Activated naive CD8-positive, alpha-beta T cell (primary cell): Measurements from ENCODE around the gene AGMAT.

ENCODE experiments used
- H3K27ac Mint-ChIP-seq: one replicate; pipeline ENCODE4 v1.8.0; 2021; ENCODE audit warnings: mixed read lengths
- H3K27me3 Mint-ChIP-seq: one replicate; pipeline ENCODE4 v1.8.0; 2021; ENCODE audit warnings: mixed read lengths
- H3K36me3 Mint-ChIP-seq: one replicate; pipeline ENCODE4 v1.8.0; 2021; ENCODE audit warnings: mixed read lengths
- H3K4me1 Mint-ChIP-seq: one replicate; pipeline ENCODE4 v1.8.0; 2021; ENCODE audit warnings: low read depth, mixed read lengths
- H3K4me3 Mint-ChIP-seq: one replicate; pipeline ENCODE4 v1.8.0; 2021; ENCODE audit warnings: mild to moderate bottlenecking, mixed read lengths
- H3K9me3 Mint-ChIP-seq: one replicate; pipeline ENCODE4 v1.8.0; 2021; ENCODE audit warnings: low read depth, mixed read lengths

AGMAT gene

GRCh38 chr1:15525050-15526020, 59.5 kb downstream of the AGMAT start:
- Mint-ChIP-seq H3K36me3 (no peaks in the 10 kb centered on the region), H3K27ac (peak overlapping the region; percentile 98), H3K27me3 (no peaks in the 10 kb centered on the region), H3K4me3 (peak overlapping the region; percentile 95), H3K4me1 (peaks cover 51% of the 10 kb centered on the region), H3K9me3 (no peaks in the 10 kb centered on the region)

- Mint-ChIP-seq H3K27me3 (no peaks in the 10 kb centered on the region), H3K4me3 (peak overlapping the region; percentile 95), H3K9me3 (no peaks in the 10 kb centered on the region), H3K36me3 (no peaks in the 10 kb centered on the region), H3K27ac (peak overlapping the region; percentile 98), H3K4me1 (peaks cover 51% of the 10 kb centered on the region)
Measured at GRCh38 chr1:15524283-15525049, 60.4 kb downstream of the AGMAT start.

- no peaks in the 10 kb centered on the region for H3K36me3 Mint-ChIP-seq
- no peaks in the 10 kb centered on the region for H3K9me3 Mint-ChIP-seq
- H3K4me1 Mint-ChIP-seq: peaks cover 49% of the 10 kb centered on the region
- H3K4me3 Mint-ChIP-seq: peak within 1 kb of the TSS; percentile 95
- H3K27me3 Mint-ChIP-seq: no peaks in the 10 kb centered on the region
- H3K27ac Mint-ChIP-seq: peak within 1 kb of the TSS; percentile 98
Measured at GRCh38 chr1:15524021-15524282, 60.9 kb downstream of the AGMAT start, which contains the start of gene CASP9. CASP9 (minus strand) TSS chr1:15524215; CDS start chr1:15524200, 15 bp downstream.

DNA sequence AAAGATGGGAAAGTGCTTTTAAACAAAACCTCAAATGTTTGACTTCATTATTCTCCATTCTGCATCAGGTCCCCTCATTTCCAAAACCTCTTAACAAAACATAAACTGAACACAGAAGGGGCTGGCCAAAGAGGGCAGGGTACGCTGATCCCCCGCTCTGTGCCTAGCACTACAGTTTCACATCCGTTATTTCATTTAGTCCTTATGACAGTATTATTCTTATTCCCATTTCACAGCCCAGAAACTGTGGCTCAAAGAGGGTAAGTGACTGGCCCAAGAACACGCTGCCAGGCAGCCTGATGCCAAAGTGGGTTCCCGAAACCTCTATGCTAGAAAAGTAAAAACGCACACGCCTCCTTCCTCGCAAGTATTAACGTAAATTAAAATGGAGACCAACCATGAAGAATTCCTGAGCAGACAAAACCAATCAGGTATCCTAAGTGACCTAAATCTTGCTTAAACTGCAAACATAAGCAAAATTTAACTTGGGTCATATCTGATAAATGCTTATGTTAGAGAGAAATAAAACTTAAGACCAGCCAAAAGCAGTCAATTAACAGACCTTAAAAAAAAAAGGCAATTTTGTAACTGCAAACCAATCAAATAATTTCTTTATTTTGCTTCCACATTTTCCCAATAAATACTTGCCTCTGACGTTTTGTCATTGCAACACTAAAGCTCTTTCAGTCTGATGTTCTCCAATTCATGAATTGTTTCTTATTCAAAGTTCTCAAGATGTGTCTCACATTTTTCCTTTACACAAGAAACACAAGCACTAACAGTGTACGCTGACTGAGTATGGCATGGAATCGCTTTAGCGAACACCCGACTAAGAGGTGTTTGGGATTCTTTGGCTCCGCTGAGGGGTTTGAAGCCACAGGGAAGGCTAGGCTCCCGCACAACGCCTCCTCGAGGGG, 61.5 kb downstream of the AGMAT start:
- peaks cover 45% of the 10 kb centered on the region for H3K4me1 Mint-ChIP-seq
- no peaks in the 10 kb centered on the region for H3K9me3 Mint-ChIP-seq
- no peaks in the 10 kb centered on the region for H3K36me3 Mint-ChIP-seq
- H3K4me3 Mint-ChIP-seq: peak overlapping the region; percentile 95
- H3K27ac Mint-ChIP-seq: peak overlapping the region; percentile 81
- H3K27me3 Mint-ChIP-seq: no peaks in the 10 kb centered on the region

DNA sequence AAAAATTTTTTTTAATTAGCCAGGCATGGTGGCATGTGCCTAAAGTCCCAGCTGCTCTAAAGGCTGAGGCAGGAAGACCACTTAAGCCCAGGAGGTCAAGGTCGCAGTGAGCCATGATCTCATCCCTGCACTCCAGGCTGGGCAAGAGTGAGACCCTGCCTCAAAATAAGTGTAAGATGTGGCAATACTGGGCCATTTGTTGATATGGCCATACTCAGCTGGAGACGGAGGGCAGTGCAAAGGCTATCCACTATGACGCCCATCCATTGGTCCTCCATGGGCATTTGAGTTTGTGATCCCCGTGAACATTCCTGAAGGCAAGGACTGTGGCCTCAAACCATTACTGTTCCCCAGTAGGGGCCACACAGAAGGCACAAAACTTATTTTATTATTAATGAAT, 62.3 kb downstream of the AGMAT start:
- no peaks in the 10 kb centered on the region for H3K36me3 Mint-ChIP-seq
- no peaks in the 10 kb centered on the region for H3K9me3 Mint-ChIP-seq
- H3K4me1 Mint-ChIP-seq: peaks cover 39% of the 10 kb centered on the region
- H3K27ac Mint-ChIP-seq: no peak overlapping the region
- peak overlapping the region; percentile 17 for H3K4me3 Mint-ChIP-seq
- H3K27me3 Mint-ChIP-seq: no peaks in the 10 kb centered on the region
